ENCODE data around the gene RAI1. TPM values are rescaled to one million over a fixed set of nuclear protein-coding genes. Genes with fewer than 3 reads are reported as not detected.
A peak's percentile ranks its signal among the peaks of the same experiment; 100 is the strongest.

RAI1 gene
- total RNA-seq, 2 experiments from 2014 or later, result 25.0 to 25.5 TPM

- no peaks in the 10 kb centered on the region for H3K36me3 Mint-ChIP-seq
- H3K27ac Mint-ChIP-seq, result peak overlapping the region; percentile 57
- no peaks in the 10 kb centered on the region for H3K9me3 Mint-ChIP-seq
- no peaks in the 10 kb centered on the region for H3K27me3 Mint-ChIP-seq
- ATAC-seq (ENCODE audit: low read depth), result peak; percentile 44
- no peak for DNase-seq
- H3K4me3 Mint-ChIP-seq, result no peak overlapping the region
- POLR2A ChIA-PET, result interaction anchor here (0.7 to 1.3 kb wide), 5 partner anchors 13 to 26 kb away, joined by 3 read pairs; no protein-coding TSS in a partner anchor
- H3K4me1 Mint-ChIP-seq, result peaks cover 28% of the 10 kb centered on the region
Measured at GRCh38 chr17:17713839-17714238, 32.6 kb downstream of the RAI1 start.

- H3K4me1 Mint-ChIP-seq, result peaks cover 28% of the 10 kb centered on the region
- no peaks in the 10 kb centered on the region for H3K36me3 Mint-ChIP-seq
- ATAC-seq (ENCODE audit: low read depth), result no peak
- no peaks in the 10 kb centered on the region for H3K9me3 Mint-ChIP-seq
- no peak overlapping the region for H3K4me3 Mint-ChIP-seq
- no peaks in the 10 kb centered on the region for H3K27me3 Mint-ChIP-seq
- peak overlapping the region; percentile 57 for H3K27ac Mint-ChIP-seq
- no peak for DNase-seq
- POLR2A ChIA-PET, result interaction anchor here (0.7 to 1.3 kb wide), 5 partner anchors 19 to 27 kb away, joined by 3 read pairs; no protein-coding TSS in a partner anchor
Measured at GRCh38 chr17:17714261-17714866, 33.1 kb downstream of the RAI1 start.

GRCh38 chr17:17714879-17715278 lies 33.6 kb downstream of the RAI1 start:
- Mint-ChIP-seq H3K9me3 (no peaks in the 10 kb centered on the region), H3K27ac (peak overlapping the region; percentile 7), H3K4me1 (peaks cover 28% of the 10 kb centered on the region), H3K27me3 (no peaks in the 10 kb centered on the region), H3K36me3 (no peaks in the 10 kb centered on the region), H3K4me3 (no peak overlapping the region)
- POLR2A ChIA-PET, result interaction anchor here (1.1 kb wide), 1 partner anchor 20 kb away, joined by 3 read pairs; no protein-coding TSS in a partner anchor
- ATAC-seq (ENCODE audit: low read depth) (no peak), DNase-seq (no peak)

DNA sequence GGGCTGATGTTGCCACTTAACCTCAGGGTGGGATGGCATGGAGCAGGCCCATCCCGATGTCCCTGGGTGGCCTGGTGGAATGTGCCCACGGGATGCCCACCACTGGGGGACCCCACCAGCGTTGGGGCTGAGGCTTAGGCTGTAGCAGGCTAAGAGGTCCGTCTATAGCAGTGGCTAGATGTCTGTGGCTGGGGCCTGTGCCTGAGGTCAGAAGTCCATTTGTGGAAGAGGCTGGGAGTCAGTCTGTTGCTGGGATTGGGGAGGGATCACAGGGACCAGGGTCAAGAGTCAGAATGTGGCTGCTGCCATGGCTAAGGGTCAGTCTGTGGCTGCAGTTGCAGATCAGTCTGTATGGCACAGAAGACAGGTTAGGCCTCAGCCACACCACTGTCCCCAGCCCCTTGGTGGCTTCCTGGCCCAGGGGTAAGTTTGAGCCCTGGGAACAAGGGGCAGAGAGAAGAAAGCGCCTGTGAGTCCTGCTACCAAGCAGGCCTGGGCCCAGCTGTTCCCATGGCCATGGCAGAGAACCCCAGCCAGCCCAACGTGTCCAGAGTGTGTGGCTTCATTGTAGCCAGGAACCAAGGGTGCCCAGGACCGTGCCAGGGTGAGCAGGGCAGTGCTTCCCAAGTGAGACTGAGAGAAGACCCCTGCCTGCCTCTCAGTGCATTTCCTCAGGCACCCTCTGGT lies 35.7 kb downstream of the RAI1 start:
- Mint-ChIP-seq H3K27me3 (peaks cover 9% of the 10 kb centered on the region), H3K27ac (no peak overlapping the region), H3K4me1 (peaks cover 28% of the 10 kb centered on the region), H3K36me3 (peaks cover 5% of the 10 kb centered on the region), H3K4me3 (no peak overlapping the region), H3K9me3 (no peaks in the 10 kb centered on the region)
- DNase-seq (no peak), ATAC-seq (ENCODE audit: low read depth) (no peak)
- POLR2A ChIA-PET, result interaction anchor here (1.6 kb wide), 1 partner anchor 69 kb away, joined by 3 read pairs; no protein-coding TSS in a partner anchor

DNA sequence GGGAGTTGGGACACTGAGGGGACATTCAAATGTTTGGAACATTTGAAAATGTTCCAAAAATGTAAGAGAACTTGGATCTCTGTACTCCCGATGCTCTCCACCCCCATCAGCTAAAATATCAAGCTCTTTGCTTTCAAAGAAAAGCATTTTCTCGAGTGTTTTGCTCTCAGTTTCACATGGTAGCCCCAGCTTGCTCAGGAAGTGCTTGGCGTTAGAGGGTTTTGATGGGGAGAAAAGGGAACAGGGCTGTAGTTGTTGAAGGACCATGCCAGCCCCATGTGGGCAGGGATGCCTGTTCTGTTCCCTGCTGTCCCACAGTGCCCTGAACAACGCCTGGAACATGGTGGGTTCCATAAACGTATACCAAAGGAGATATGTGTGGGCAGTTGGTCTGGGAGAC lies 37.0 kb downstream of the RAI1 start:
- Mint-ChIP-seq H3K4me3 (no peak overlapping the region), H3K36me3 (peaks cover 6% of the 10 kb centered on the region), H3K27ac (no peak overlapping the region), H3K27me3 (peaks cover 19% of the 10 kb centered on the region), H3K4me1 (peaks cover 24% of the 10 kb centered on the region), H3K9me3 (no peaks in the 10 kb centered on the region)
- ATAC-seq (ENCODE audit: low read depth) (no peak), DNase-seq (no peak)
- POLR2A ChIA-PET, result interaction anchor here (1.6 kb wide), 1 partner anchor 67 kb away, joined by 3 read pairs; no protein-coding TSS in a partner anchor

GRCh38 chr17:17719199-17719940 lies 38.1 kb downstream of the RAI1 start:
- Mint-ChIP-seq H3K27me3 (peaks cover 26% of the 10 kb centered on the region), H3K4me1 (peaks cover 23% of the 10 kb centered on the region), H3K4me3 (no peak overlapping the region), H3K27ac (no peak overlapping the region), H3K9me3 (no peaks in the 10 kb centered on the region), H3K36me3 (peaks cover 8% of the 10 kb centered on the region)
- POLR2A ChIA-PET, result interaction anchor here (1.3 kb wide), 1 partner anchor 37 kb away, joined by 3 read pairs; no protein-coding TSS in a partner anchor
- ATAC-seq (ENCODE audit: low read depth), result no peak
- no peak for DNase-seq

GRCh38 chr17:17719966-17720543 lies 38.8 kb downstream of the RAI1 start:
- POLR2A ChIA-PET, result interaction anchor here (1.3 kb wide), 1 partner anchor 38 kb away, joined by 3 read pairs; no protein-coding TSS in a partner anchor
- no peak for DNase-seq
- no peak for ATAC-seq (ENCODE audit: low read depth)
- no peak overlapping the region for H3K4me3 Mint-ChIP-seq
- H3K9me3 Mint-ChIP-seq, result no peaks in the 10 kb centered on the region
- H3K27ac Mint-ChIP-seq, result no peak overlapping the region
- H3K36me3 Mint-ChIP-seq, result peaks cover 8% of the 10 kb centered on the region
- H3K27me3 Mint-ChIP-seq, result peaks cover 27% of the 10 kb centered on the region
- H3K4me1 Mint-ChIP-seq, result peaks cover 24% of the 10 kb centered on the region

GRCh38 chr17:17721140-17721668 lies 39.9 kb downstream of the RAI1 start:
- H3K36me3 Mint-ChIP-seq, result peaks cover 8% of the 10 kb centered on the region
- no peaks in the 10 kb centered on the region for H3K9me3 Mint-ChIP-seq
- DNase-seq, result no peak
- POLR2A ChIA-PET, result no interaction called here
- peaks cover 29% of the 10 kb centered on the region for H3K4me1 Mint-ChIP-seq
- H3K27me3 Mint-ChIP-seq, result peaks cover 31% of the 10 kb centered on the region
- no peak for ATAC-seq (ENCODE audit: low read depth)
- no peak overlapping the region for H3K4me3 Mint-ChIP-seq
- H3K27ac Mint-ChIP-seq, result no peak overlapping the region

GRCh38 chr17:17722081-17722905 lies 41.0 kb downstream of the RAI1 start:
- no peak overlapping the region for H3K27ac Mint-ChIP-seq
- peaks cover 31% of the 10 kb centered on the region for H3K27me3 Mint-ChIP-seq
- POLR2A ChIA-PET, result no interaction called here
- peaks cover 8% of the 10 kb centered on the region for H3K36me3 Mint-ChIP-seq
- peak overlapping the region; percentile 48 for H3K4me3 Mint-ChIP-seq
- ATAC-seq (ENCODE audit: low read depth) (no peak), DNase-seq (no peak)
- peaks cover 31% of the 10 kb centered on the region for H3K4me1 Mint-ChIP-seq
- H3K9me3 Mint-ChIP-seq, result no peaks in the 10 kb centered on the region

DNA sequence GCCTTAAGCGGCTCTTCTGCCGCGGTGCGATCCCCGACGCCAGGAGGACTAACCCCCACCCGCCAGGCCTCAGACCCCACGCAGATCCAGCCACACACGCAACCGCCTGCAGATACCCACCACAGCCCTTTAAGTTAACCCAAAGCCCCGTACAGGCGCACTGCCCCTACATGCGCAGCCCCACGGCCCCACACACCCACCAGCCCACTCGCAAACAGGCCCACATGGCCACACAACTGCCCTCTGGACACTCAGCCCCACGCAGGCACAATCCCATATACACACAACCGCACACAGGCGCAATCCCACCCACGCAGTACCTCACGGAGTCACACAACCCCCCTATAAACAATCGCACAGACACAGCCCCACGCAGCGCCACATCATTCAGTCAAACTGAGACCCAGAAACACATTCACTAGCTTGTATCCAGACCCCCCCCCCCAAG lies 41.7 kb downstream of the RAI1 start:
- no peak for ATAC-seq (ENCODE audit: low read depth)
- H3K9me3 Mint-ChIP-seq, result no peaks in the 10 kb centered on the region
- POLR2A ChIA-PET, result no interaction called here
- peaks cover 8% of the 10 kb centered on the region for H3K36me3 Mint-ChIP-seq
- peak overlapping the region; percentile 29 for H3K4me3 Mint-ChIP-seq
- DNase-seq, result no peak
- H3K27ac Mint-ChIP-seq, result no peak overlapping the region
- peaks cover 26% of the 10 kb centered on the region for H3K4me1 Mint-ChIP-seq
- peaks cover 31% of the 10 kb centered on the region for H3K27me3 Mint-ChIP-seq

GRCh38 chr17:17723354-17724261 lies 42.4 kb downstream of the RAI1 start:
- DNase-seq, result peak; percentile 57
- ATAC-seq (ENCODE audit: low read depth), result peak; percentile 43
- H3K4me3 Mint-ChIP-seq, result peak overlapping the region; percentile 86
- peaks cover 25% of the 10 kb centered on the region for H3K4me1 Mint-ChIP-seq
- H3K27ac Mint-ChIP-seq, result no peak overlapping the region
- peaks cover 8% of the 10 kb centered on the region for H3K36me3 Mint-ChIP-seq
- no peaks in the 10 kb centered on the region for H3K9me3 Mint-ChIP-seq
- POLR2A ChIA-PET, result interaction anchor here (0.7 to 1.0 kb wide), 2 partner anchors 26 to 61 kb away, joined by 3 to 5 read pairs; no protein-coding TSS in a partner anchor
- H3K27me3 Mint-ChIP-seq, result peaks cover 31% of the 10 kb centered on the region
